IMR-90 (cell line): ENCODE results near the gene FADS1. TPM values are rescaled to one million over a fixed set of nuclear protein-coding genes. Genes with fewer than 3 reads are reported as not detected.

ENCODE experiments used
- ATAC-seq: fragments of 200-7000 bp; cut with Tn5 transposase; 2 replicates; pipeline ENCODE4 v1.9.1; 2020; ENCODE audit warnings: low read depth, mild to moderate bottlenecking, moderate library complexity
- BruUV-seq: library from RNA; stranded (reverse); fragments of 400-500 nt; replicated peaks from 2 replicates; lab custom pipeline; 2021; lab: Mats Ljungman, UMichigan
- CTCF ChIA-PET: fragments of 300-600 bp; formaldehyde crosslinking; extraction: SDS; loops from one replicate; lab custom pipeline; 2021; ENCODE audit warnings: antibody characterized with exemption; lab: Yijun Ruan, JAX
- POLR2A ChIA-PET: fragments of 300-600 bp; sonication (Branson Sonifier 250); formaldehyde crosslinking; loops from one replicate; lab custom pipeline; 2022; ENCODE audit warnings: antibody characterized with exemption; ENCODE audit not compliant: unreplicated experiment; lab: Charles Lee
- DNase-seq: peaks from one replicate; pipeline ENCODE4 v3.0.0; 2013
- H2AFZ ChIP-seq: replicated peaks from 2 replicates; pipeline ENCODE3; 2013; ENCODE audit warnings: low read length, mild to moderate bottlenecking; ENCODE audit not compliant: poor library complexity
- H2AK5ac ChIP-seq: 2 replicates; pipeline ENCODE4 v1.6.1; 2013; ENCODE audit warnings: low read depth, low read length, inconsistent platforms
- H2AK9ac ChIP-seq: replicated peaks from 2 replicates; pipeline ENCODE3; 2013; ENCODE audit warnings: mild to moderate bottlenecking, low read depth, low read length, moderate library complexity; ENCODE audit not compliant: poor library complexity
- H2BK120ac ChIP-seq: 2 replicates; pipeline ENCODE4 v1.6.1; 2013; ENCODE audit warnings: low read depth, low read length, inconsistent platforms
- H2BK15ac ChIP-seq: 3 replicates; pipeline ENCODE4 v1.6.1; 2013; ENCODE audit warnings: low read depth, low read length, inconsistent platforms
- H2BK20ac ChIP-seq: 2 replicates; pipeline ENCODE4 v1.6.1; 2013; ENCODE audit warnings: low read depth, mild to moderate bottlenecking, inconsistent platforms, low read length, moderate library complexity
- H2BK5ac ChIP-seq: 2 replicates; pipeline ENCODE4 v1.6.1; 2013; ENCODE audit warnings: mild to moderate bottlenecking, low read depth, low read length, inconsistent platforms; ENCODE audit not compliant: poor library complexity, severe bottlenecking
- H3K14ac ChIP-seq: replicated peaks from 2 replicates; pipeline ENCODE4 v1.6.1; 2013; ENCODE audit warnings: low read depth, low read length, inconsistent platforms
- H3K18ac ChIP-seq: 2 replicates; pipeline ENCODE4 v1.6.1; 2013; ENCODE audit warnings: low read depth, low read length, control low read depth
- H3K23ac ChIP-seq: 2 replicates; pipeline ENCODE4 v1.6.1; 2013; ENCODE audit warnings: low read depth, low read length, inconsistent platforms
- H3K27ac ChIP-seq: 2 replicates; pipeline ENCODE4 v1.5.1; 2013; ENCODE audit warnings: mild to moderate bottlenecking, control low read depth, low read length; ENCODE audit not compliant: insufficient read depth
- H3K27me3 ChIP-seq: 2 replicates; pipeline ENCODE4 v1.6.1; 2013; ENCODE audit warnings: low read length; ENCODE audit not compliant: control insufficient read depth, insufficient read depth
- H3K36me3 ChIP-seq: 2 replicates; pipeline ENCODE4 v1.6.1; 2013; ENCODE audit warnings: low read length, mixed read lengths; ENCODE audit not compliant: control insufficient read depth, insufficient read depth
- H3K4ac ChIP-seq: 2 replicates; pipeline ENCODE4 v1.6.1; 2013; ENCODE audit warnings: low read depth, low read length, inconsistent platforms
- H3K4me1 ChIP-seq: 2 replicates; pipeline ENCODE4 v1.6.1; 2013; ENCODE audit warnings: low read length, mixed read lengths; ENCODE audit not compliant: control insufficient read depth, insufficient read depth
- H3K4me2 ChIP-seq: 2 replicates; pipeline ENCODE4 v1.6.1; 2013; ENCODE audit warnings: low read depth, mild to moderate bottlenecking, control low read depth, low read length, moderate library complexity
- H3K4me3 ChIP-seq: 2 replicates; pipeline ENCODE4 v1.5.1; 2013; ENCODE audit warnings: low read depth, mild to moderate bottlenecking, control low read depth, low read length, moderate library complexity; ENCODE audit not compliant: insufficient read depth
- H3K56ac ChIP-seq: 2 replicates; pipeline ENCODE4 v1.6.1; 2013; ENCODE audit warnings: low read length, inconsistent platforms; ENCODE audit not compliant: insufficient read depth; ENCODE audit errors: extremely low read depth
- H3K79me1 ChIP-seq, 2 experiments: 2 replicates each; pipeline ENCODE4 v1.6.1; 2013; ENCODE audit warnings: low read length in 2 of 2, inconsistent platforms in 1 of 2, low read depth in 1 of 2
- H3K9ac ChIP-seq: 2 replicates; pipeline ENCODE4 v1.6.1; 2013; ENCODE audit warnings: low read depth, low read length, control low read depth
- H3K9me1 ChIP-seq: 2 replicates; pipeline ENCODE4 v1.6.1; 2013; ENCODE audit warnings: low read length, inconsistent platforms; ENCODE audit not compliant: insufficient read depth
- H3K9me3 ChIP-seq: 2 replicates; pipeline ENCODE4 v1.6.1; 2013; ENCODE audit warnings: low read length; ENCODE audit not compliant: control insufficient read depth, insufficient read depth
- H4K20me1 ChIP-seq: 2 replicates; pipeline ENCODE4 v1.6.1; 2013; ENCODE audit warnings: low read length, inconsistent platforms; ENCODE audit not compliant: insufficient read depth
- H4K5ac ChIP-seq: 2 replicates; pipeline ENCODE4 v1.6.1; 2013; ENCODE audit warnings: mild to moderate bottlenecking, low read depth, low read length, control low read depth
- H4K8ac ChIP-seq, 2 experiments: 2 replicates each; pipeline ENCODE4 v1.6.1; 2013; ENCODE audit warnings: low read depth in 2 of 2, low read length in 2 of 2, control low read depth in 1 of 2, inconsistent platforms in 1 of 2
- H4K91ac ChIP-seq: 2 replicates; pipeline ENCODE4 v1.6.1; 2013; ENCODE audit warnings: low read depth, low read length, inconsistent platforms; ENCODE audit not compliant: insufficient read depth
- BHLHE40 ChIP-seq: fragments of 150-350 bp; IDR thresholded peaks from 2 replicates; pipeline ENCODE4 v1.6.1; 2016; ENCODE audit warnings: mild to moderate bottlenecking, low read depth, low read length
- CEBPB ChIP-seq: IDR thresholded peaks from 2 replicates; pipeline ENCODE4 v1.6.1; 2012; ENCODE audit warnings: low read depth, low read length, improper control_type of control experiment
- CTCF ChIP-seq: conservative IDR thresholded peaks from 2 replicates; pipeline ENCODE4 v1.5.1; 2012; ENCODE audit warnings: mild to moderate bottlenecking, low read depth, low read length, improper control_type of control experiment
- FOS ChIP-seq: fragments of 150-350 bp; IDR thresholded peaks from 2 replicates; pipeline ENCODE4 v1.6.1; 2016; ENCODE audit warnings: low read depth, low read length
- MAFK ChIP-seq: IDR thresholded peaks from 2 replicates; pipeline ENCODE4 v1.6.1; 2012; ENCODE audit warnings: low read depth, low read length, improper control_type of control experiment
- MAZ ChIP-seq: IDR thresholded peaks from 2 replicates; pipeline ENCODE4 v1.6.1; 2012; ENCODE audit warnings: low read depth, mild to moderate bottlenecking, low read length, improper control_type of control experiment, moderate library complexity, borderline replicate concordance
- WGBS, 2 experiments: methylation state at CpG; one replicate each; pipeline versions ENCODE4 v1.1.5 to v1.1.7; 2013; ENCODE audit warnings: missing lambda C conversion rate in 2 of 2; ENCODE audit not compliant: insufficient read length in 1 of 2; ENCODE audit errors: extremely low coverage in 2 of 2; 5-methylcytosine and 5-hydroxymethylcytosine counted together
- dilution Hi-C: fragments of 300-500 bp; cut with HindIII; formaldehyde crosslinking; loops from one replicate; pipeline ENCODE4 v1.14.3; 2018; ENCODE audit warnings: low sequenced_read_pairs; ENCODE audit not compliant: unreplicated experiment
- in situ Hi-C: fragments of 300-500 bp; cut with MboI; formaldehyde crosslinking; loops from 3 replicates; pipeline ENCODE4 v1.14.3; 2019; ENCODE audit warnings: low sequenced_read_pairs, inconsistent platforms, mixed read lengths
- intact Hi-C: fragments of 100-400 bp; cut with micrococcal nuclease; formaldehyde crosslinking; loops from 2 replicates; pipeline ENCODE4 v1.10.0; 2022
- polyA plus RNA-seq, 3 experiments: library from polyadenylated mRNA; depleted of rRNA; stranded (reverse); fragments of >200 nt; gene quantifications; 2 replicates each; pipeline ENCODE4 v1.2.3, GENCODE V29; 2012; ENCODE audit warnings: low replicate concordance in 1 of 3
- total RNA-seq: library from RNA; depleted of rRNA; stranded (reverse); fragments of >200 nt; gene quantifications from 2 replicates; pipeline ENCODE4 v1.2.3, GENCODE V29; 2012
- TF ChIP-seq, protein P1 (sequence below): fragments of 150-350 bp; IDR thresholded peaks from 2 replicates; pipeline ENCODE4 v1.6.1; 2017; ENCODE audit warnings: mild to moderate bottlenecking, antibody characterized with exemption, low read length, low read depth

Gene FADS1
- total and polyA plus RNA-seq, 2 of the 4 experiments (the other 2 are of a cell fraction) = 16.3 to 18.4 TPM

DNA sequence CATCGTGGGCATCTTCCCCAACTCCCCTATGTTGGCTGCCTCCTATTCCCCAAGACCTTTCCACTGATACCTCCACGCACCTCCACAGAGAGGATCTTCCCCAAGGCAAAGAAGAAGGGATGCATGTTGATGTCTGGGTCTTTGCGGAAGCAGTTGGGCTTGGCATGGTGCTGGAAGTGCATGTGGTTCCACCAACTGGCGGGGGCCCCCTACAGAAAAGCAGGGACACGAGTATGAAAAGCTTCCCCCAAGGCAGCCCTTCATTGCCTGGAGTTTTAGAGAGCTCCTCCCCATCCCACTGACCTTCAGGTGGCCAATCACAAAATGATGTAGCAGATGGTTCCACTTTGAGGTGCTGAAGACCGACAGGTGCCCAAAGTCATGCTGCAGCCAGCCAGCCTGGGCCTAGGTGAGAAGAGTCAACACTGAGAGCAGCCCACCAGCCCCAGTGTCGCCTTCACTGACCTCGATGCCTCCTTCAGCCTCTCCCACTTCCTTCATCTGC is 6.1 kb downstream of the FADS1 start:
- Histone ChIP-seq H3K18ac (no peak overlapping the region), H3K4me3 (no peak overlapping the region), H4K20me1 (no peaks in the 10 kb centered on the region; the same call in 1 of the 2 replicates), H2AFZ (no peak overlapping the region), H3K56ac (no peak overlapping the region), H3K23ac (no peak overlapping the region), H3K36me3 (peaks cover 52% of the 10 kb centered on the region), H2BK20ac (no peak overlapping the region), H2BK120ac (no peak overlapping the region), H3K27me3 (no peaks in the 10 kb centered on the region), H4K91ac (no peak overlapping the region), H3K9ac (no peak overlapping the region), H2AK5ac (no peak overlapping the region), H3K27ac (no peak overlapping the region), H2AK9ac (no peak overlapping the region), H3K4me2 (no peak overlapping the region), H3K4me1 (no peaks in the 10 kb centered on the region), H3K4ac (no peak overlapping the region), H4K5ac (no peak overlapping the region), H3K79me1 (peaks cover 7 to 32% of the 10 kb centered on the region in 2 experiments), H4K8ac (no peak overlapping the region), H3K9me1 (peaks cover 14% of the 10 kb centered on the region), H2BK15ac (no peak overlapping the region), H3K14ac (no peak overlapping the region), H2BK5ac (no peak overlapping the region), H3K9me3 (no peaks in the 10 kb centered on the region)
- no TSS peak for BruUV-seq
- 100% methylated on average over 3 of the region's 8 CpGs; no CpG with 5 or more reads in 1 of the 2 experiments for WGBS, 2 experiments
- no peak for TF ChIP-seq MAZ
- no peak for TF ChIP-seq BHLHE40
- TF ChIP-seq FOS = no peak
- TF ChIP-seq, protein P1, sequence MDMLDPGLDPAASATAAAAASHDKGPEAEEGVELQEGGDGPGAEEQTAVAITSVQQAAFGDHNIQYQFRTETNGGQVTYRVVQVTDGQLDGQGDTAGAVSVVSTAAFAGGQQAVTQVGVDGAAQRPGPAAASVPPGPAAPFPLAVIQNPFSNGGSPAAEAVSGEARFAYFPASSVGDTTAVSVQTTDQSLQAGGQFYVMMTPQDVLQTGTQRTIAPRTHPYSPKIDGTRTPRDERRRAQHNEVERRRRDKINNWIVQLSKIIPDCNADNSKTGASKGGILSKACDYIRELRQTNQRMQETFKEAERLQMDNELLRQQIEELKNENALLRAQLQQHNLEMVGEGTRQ = no peak
- no peak for TF ChIP-seq MAFK
- TF ChIP-seq CTCF = no peak
- no peak for TF ChIP-seq CEBPB
- CTCF ChIA-PET = no interaction called here
- dilution Hi-C loops (no loop called here), in situ Hi-C loops (no loop called here), intact Hi-C loops (no loop called here)
- POLR2A ChIA-PET = no interaction called here
- DNase-seq (no peak), ATAC-seq (no peak)
